GM12878 (cell line): Measurements from ENCODE around the gene DHCR7. TPM values are rescaled to one million over a fixed set of nuclear protein-coding genes. Genes with fewer than 3 reads are reported as not detected.

Experiments
- ATAC-seq: fragments of 200-7000 bp; cut with Tn5 transposase; 3 replicates; pipeline ENCODE4 v1.9.1; 2020; ENCODE audit warnings: mild to moderate bottlenecking, moderate library complexity
- BruUV-seq: library from RNA; stranded (reverse); fragments of 400-500 nt; replicated peaks from 2 replicates; lab custom pipeline; 2021; lab: Mats Ljungman, UMichigan
- CTCF ChIA-PET: fragments of 300-600 bp; sonication (Branson Sonifier 250); formaldehyde crosslinking; extraction: SDS; loops from one replicate; lab custom pipeline; 2021; ENCODE audit warnings: inconsistent platforms; lab: Yijun Ruan, JAX
- POLR2A ChIA-PET: fragments of 350-600 bp; formaldehyde crosslinking; extraction: SDS; loops from one replicate; lab custom pipeline; 2021; ENCODE audit warnings: inconsistent platforms; lab: Charles Lee
- RAD21 ChIA-PET: fragments of 300-600 bp; sonication (Branson Sonifier 250); formaldehyde crosslinking; loops from one replicate; lab custom pipeline; 2023; ENCODE audit warnings: antibody characterized with exemption; ENCODE audit not compliant: unreplicated experiment; lab: Charles Lee
- SMC1A ChIA-PET: fragments of 300-600 bp; sonication (Branson Sonifier 250); formaldehyde crosslinking; loops from one replicate; lab custom pipeline; 2023; ENCODE audit not compliant: unreplicated experiment, uncharacterized antibody; lab: Charles Lee
- DNase-seq: peaks from one replicate; pipeline ENCODE4 v3.0.0-alpha.2; 2011; ENCODE audit warnings: low read depth, low spot score
- FAIRE-seq: peaks from 3 replicates; lab custom pipeline; 2011; peaks lifted over from hg19 to GRCh38; lab: Jason Lieb, UNC
- H2AFZ ChIP-seq: 2 replicates; pipeline ENCODE4 v1.6.0; 2011; ENCODE audit warnings: low read depth, low read length, control low read depth; ENCODE audit not compliant: control insufficient read depth
- H3K27ac ChIP-seq: 2 replicates; pipeline ENCODE4 v1.5.1; 2011; ENCODE audit warnings: control low read depth; ENCODE audit not compliant: control insufficient read depth, insufficient read depth
- H3K27me3 ChIP-seq, 2 experiments: replicated peaks in 1 of 2; 2 replicates each; pipeline versions ENCODE4 v1.6.0 to v1.6.1; 2011; ENCODE audit warnings: low read length in 1 of 2; ENCODE audit not compliant: control insufficient read depth in 2 of 2, insufficient read depth in 2 of 2
- H3K36me3 ChIP-seq, 2 experiments: 2 replicates each; pipeline ENCODE4 v1.5.1; 2011; ENCODE audit warnings: low read length in 1 of 2; ENCODE audit not compliant: control insufficient read depth in 2 of 2, insufficient read depth in 2 of 2
- H3K4me1 ChIP-seq: 2 replicates; pipeline ENCODE4 v1.6.1; 2011; ENCODE audit warnings: mild to moderate bottlenecking, low read length, moderate library complexity, mixed read lengths; ENCODE audit not compliant: control insufficient read depth, insufficient read depth
- H3K4me2 ChIP-seq: 2 replicates; pipeline ENCODE4 v1.6.0; 2011; ENCODE audit warnings: control low read depth; ENCODE audit not compliant: control insufficient read depth, insufficient read depth
- H3K4me3 ChIP-seq: fragments of 200-600 bp; sonication (generic); 2 replicates; pipeline ENCODE4 v1.5.1; 2016
- H3K79me2 ChIP-seq: 2 replicates; pipeline ENCODE4 v1.6.0; 2011; ENCODE audit warnings: low read length; ENCODE audit not compliant: control insufficient read depth, insufficient read depth
- H3K9ac ChIP-seq: 2 replicates; pipeline ENCODE4 v1.8.0; 2011; ENCODE audit warnings: low read length, control low read depth, mixed read lengths; ENCODE audit not compliant: control insufficient read depth, insufficient read depth
- H3K9me3 ChIP-seq: replicated peaks from 3 replicates; pipeline ENCODE4 v1.5.1; 2011; ENCODE audit warnings: mild to moderate bottlenecking, low read length; ENCODE audit not compliant: control insufficient read depth, insufficient read depth
- H4K20me1 ChIP-seq: 2 replicates; pipeline ENCODE4 v1.6.0; 2011; ENCODE audit not compliant: control insufficient read depth, insufficient read depth
- ASH2L ChIP-seq: fragments of 300-600, 200-600 bp; sonication (generic); IDR thresholded peaks from 2 replicates; pipeline ENCODE4 v1.6.1; 2017; ENCODE audit warnings: low read depth, mild to moderate bottlenecking, borderline replicate concordance
- CREB1 ChIP-seq: IDR thresholded peaks from 2 replicates; pipeline ENCODE4 v1.6.1; 2012; ENCODE audit warnings: low read depth, mild to moderate bottlenecking, inconsistent platforms
- CTCF ChIP-seq, 3 experiments: IDR thresholded peaks in 2 of 3; conservative IDR thresholded peaks in 1 of 3; 2 replicates each; pipeline ENCODE4 v1.5.1; 2011; ENCODE audit warnings: low read depth in 3 of 3, low read length in 3 of 3, mild to moderate bottlenecking in 3 of 3, control low read depth in 2 of 3, moderate library complexity in 2 of 3, inconsistent platforms in 1 of 3, mixed read lengths in 1 of 3; ENCODE audit not compliant: control insufficient read depth in 2 of 3, insufficient read depth in 1 of 3; ENCODE audit errors: extremely low read depth in 1 of 3
- HCFC1 ChIP-seq: fragments of 150-350 bp; IDR thresholded peaks from 2 replicates; pipeline ENCODE4 v1.6.1; 2014; ENCODE audit warnings: low read length
- HDAC6 ChIP-seq: fragments of 200-600 bp; sonication (generic); IDR thresholded peaks from one replicate; pipeline ENCODE4 v1.8.0; 2017; ENCODE audit warnings: antibody characterized with exemption; ENCODE audit not compliant: unreplicated experiment
- MAX ChIP-seq: IDR thresholded peaks from 2 replicates; pipeline ENCODE4 v1.6.1; 2012; ENCODE audit warnings: low read depth, low read length, improper control_type of control experiment
- MTA3 ChIP-seq: IDR thresholded peaks from 2 replicates; pipeline ENCODE4 v1.6.1; 2012; ENCODE audit warnings: low read length, inconsistent platforms, borderline replicate concordance
- NFIC ChIP-seq: IDR thresholded peaks from 2 replicates; pipeline ENCODE4 v1.6.1; 2012; ENCODE audit warnings: low read depth, mild to moderate bottlenecking, inconsistent platforms, low read length, moderate library complexity
- NFYB ChIP-seq: IDR thresholded peaks from 2 replicates; pipeline ENCODE4 v1.6.1; 2011; ENCODE audit warnings: low read depth, mild to moderate bottlenecking, low read length, improper control_type of control experiment, moderate library complexity; ENCODE audit not compliant: insufficient read depth
- SUPT20H ChIP-seq: IDR thresholded peaks from 2 replicates; pipeline ENCODE4 v1.6.1; 2011; ENCODE audit warnings: low read depth, mild to moderate bottlenecking, low read length, moderate library complexity, borderline replicate concordance; ENCODE audit not compliant: control insufficient read depth
- WRNIP1 ChIP-seq: IDR thresholded peaks from 2 replicates; pipeline ENCODE4 v1.6.1; 2011; ENCODE audit warnings: low read depth, low read length, improper control_type of control experiment, borderline replicate concordance
- YY1 ChIP-seq: IDR thresholded peaks from 2 replicates; pipeline ENCODE4 v1.6.1; 2011; ENCODE audit warnings: low read depth, mild to moderate bottlenecking, low read length
- ZNF384 ChIP-seq: IDR thresholded peaks from 2 replicates; pipeline ENCODE4 v1.6.1; 2012; ENCODE audit warnings: low read depth, mild to moderate bottlenecking, low read length, improper control_type of control experiment, borderline replicate concordance
- WGBS: methylation state at CpG from one replicate; pipeline ENCODE4 v1.1.6; 2016; ENCODE audit warnings: low lambda C conversion rate; ENCODE audit not compliant: insufficient replicate concordance, insufficient coverage; ENCODE audit errors: missing lambda C conversion rate; 5-methylcytosine and 5-hydroxymethylcytosine counted together
- in situ Hi-C: fragments of 300-500 bp; cut with MboI; formaldehyde crosslinking; loops from 9 replicates; pipeline ENCODE4 v1.14.3; 2018; ENCODE audit warnings: mixed read lengths
- intact Hi-C: fragments of 100-400 bp; cut with micrococcal nuclease; formaldehyde crosslinking; loops from one replicate; pipeline ENCODE4 v1.14.2; 2022; ENCODE audit not compliant: unreplicated experiment
- polyA plus RNA-seq, 11 experiments: library from polyadenylated mRNA; depleted of rRNA in 4 of 11; unstranded in 6 of 11; stranded (reverse) in 5 of 11; fragments of >200 nt; fragmentation: Nextera tagmentation in 4 of 11; fragmentation: Illumina TruSeq in 1 of 11; extraction: Ambion mirVana in 4 of 11; extraction: Trizol in 1 of 11; gene quantifications; 1 replicate in 1 of 11; 2 replicates in 10 of 11; pipeline versions ENCODE4 v1.2.1 to v1.2.3, GENCODE V29; 2011 to 2016; ENCODE audit warnings: inconsistent platforms in 2 of 11, missing spikeins in 2 of 11, low read depth in 1 of 11
- total RNA-seq, 4 experiments: library from RNA; depleted of rRNA in 3 of 4; stranded (reverse); fragments of >200 nt in 3 of 4; fragmentation: Illumina TruSeq in 1 of 4; extraction: Trizol in 1 of 4; gene quantifications; 2 replicates each; pipeline versions ENCODE4 v1.2.1 to v1.2.3, GENCODE V29; 2013 to 2021

The DHCR7 gene
- total and polyA plus RNA-seq, 10 of the 15 experiments (the other 5 are each of a cell fraction or from before 2014, with no cell fraction given) = 4.2 to 115 (median 57.8) TPM

DNA sequence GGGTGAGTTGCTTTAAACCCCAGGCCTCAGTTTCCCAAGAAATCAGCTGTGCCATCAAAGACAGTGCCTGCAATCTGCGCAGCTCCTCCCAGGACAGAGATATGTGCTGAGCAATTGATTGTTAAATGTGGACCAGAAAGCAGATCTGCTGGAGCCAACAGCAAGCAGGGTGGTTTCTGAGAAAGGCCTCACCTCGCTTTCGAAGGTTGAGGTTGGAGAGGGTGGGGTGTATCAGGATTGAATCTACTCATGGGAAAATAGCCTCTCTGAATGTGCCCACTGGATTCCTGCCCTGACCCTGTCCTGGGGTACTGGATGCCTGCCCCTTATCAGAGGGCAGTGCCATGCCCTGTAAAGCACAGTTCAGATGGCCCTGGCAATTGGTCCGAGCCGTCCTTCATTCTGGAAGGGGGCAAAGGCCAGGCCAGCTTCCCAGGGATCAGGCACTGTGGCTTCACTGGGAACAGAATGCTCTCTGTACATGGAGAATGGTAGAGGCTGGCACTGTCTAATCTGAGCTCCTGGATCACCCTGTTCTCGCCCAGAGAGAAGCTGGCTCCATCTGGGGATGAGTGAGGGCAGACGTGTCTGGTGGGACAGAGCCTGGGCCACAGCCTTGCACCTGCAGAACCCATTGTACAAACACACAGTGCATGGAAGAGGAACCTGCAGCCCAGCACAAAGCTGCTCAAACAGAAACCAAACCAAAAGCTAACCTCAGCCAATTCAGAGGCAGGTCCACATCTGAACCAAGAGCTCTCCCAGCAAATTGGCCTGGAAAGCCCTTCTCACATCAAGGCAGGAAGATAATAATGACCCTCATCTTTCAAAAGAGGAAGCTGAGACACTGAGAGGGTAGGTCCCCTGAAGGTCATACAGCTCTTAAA is 15.2 kb downstream of the DHCR7 start:
- intact Hi-C loops (no loop called here), in situ Hi-C loops (no loop called here)
- POLR2A ChIA-PET = interaction anchor here (0.9 kb wide), 1 partner anchor 14 kb away, joined by 3 read pairs; no protein-coding TSS in a partner anchor

GRCh38 chr11:71431271-71431670 is 16.9 kb downstream of the DHCR7 start:
- ChIA-PET SMC1A (no interaction called here), CTCF (no interaction called here), RAD21 (no interaction called here), POLR2A (no interaction called here)
- Histone ChIP-seq H3K4me3 (no peak overlapping the region), H3K4me2 (no peak overlapping the region), H2AFZ (no peak overlapping the region), H3K9me3 (peaks cover 2% of the 10 kb centered on the region; the same call in 1 of the 3 replicates), H3K79me2 (no peaks in the 10 kb centered on the region), H3K27ac (no peak overlapping the region), H3K27me3 (no peaks in the 10 kb centered on the region), H4K20me1 (no peaks in the 10 kb centered on the region), H3K36me3 (peaks cover 0 to 2% of the 10 kb centered on the region in 2 experiments; a peak in 3 of 4 replicates), H3K4me1 (peaks cover 4% of the 10 kb centered on the region), H3K9ac (no peak overlapping the region)
- DNase-seq (no peak), FAIRE-seq (no peak), ATAC-seq (no peak)
- WGBS = 41% methylated on average over 7 of the region's 7 CpGs
- no TSS peak for BruUV-seq
- in situ Hi-C loops = no loop called here
- intact Hi-C loops = no loop called here
- no peak for TF ChIP-seq YY1
- no peak for TF ChIP-seq CTCF (IDR thresholded peaks at IDR 0.05 in 2 of 3, conservative IDR thresholded peaks at IDR 0.05 in 1 of 3; ENCODE audit: control insufficient read depth in 2 of 3, extremely low read depth in 1 of 3, insufficient read depth in 1 of 3, low read depth in 3 of 3, low read length in 3 of 3)
- TF ChIP-seq WRNIP1 = no peak
- TF ChIP-seq HCFC1 = no peak
- no peak for TF ChIP-seq ASH2L
- TF ChIP-seq ZNF384 = no peak
- no peak for TF ChIP-seq NFYB
- TF ChIP-seq MTA3 = no peak
- no peak for TF ChIP-seq NFIC
- TF ChIP-seq SUPT20H = no peak

More for the DNA sequence above, 15.2 kb downstream of the DHCR7 start:
- no peak for ATAC-seq
- Histone ChIP-seq H3K4me1 (no peaks in the 10 kb centered on the region), H4K20me1 (no peaks in the 10 kb centered on the region), H2AFZ (no peak overlapping the region), H3K9ac (no peak overlapping the region), H3K4me2 (no peak overlapping the region), H3K27ac (no peak overlapping the region), H3K4me3 (no peak overlapping the region), H3K27me3 (no peaks in the 10 kb centered on the region), H3K36me3 (peaks cover 0 to 2% of the 10 kb centered on the region in 2 experiments; a peak in 3 of 4 replicates), H3K79me2 (no peaks in the 10 kb centered on the region), H3K9me3 (no peaks in the 10 kb centered on the region; the same call in 2 of the 3 replicates)
- ChIA-PET RAD21 (no interaction called here), CTCF (interaction anchor here (0.8 to 1.7 kb wide), 3 partner anchors 10 to 131 kb away, joined by 3 to 5 read pairs (median 5); no protein-coding TSS in a partner anchor), SMC1A (interaction anchor here (0.6 to 0.8 kb wide), 2 partner anchors 13 to 145 kb away, joined by 3 to 4 read pairs; no protein-coding TSS in a partner anchor)
- WGBS = 70% methylated on average over 7 of the region's 7 CpGs
- no peak for FAIRE-seq
- no peak for TF ChIP-seq MAX
- TF ChIP-seq HDAC6 = no peak
- TF ChIP-seq CREB1 = no peak
- DNase-seq = no peak
- no TSS peak for BruUV-seq
